HUES48 (cell line): ENCODE data around the gene TRIO.

ENCODE experiments used
- H3K27ac ChIP-seq: one replicate; pipeline ENCODE4 v1.7.0; 2013; ENCODE audit warnings: low read depth, low read length, inconsistent platforms
- H3K27me3 ChIP-seq: 2 replicates; pipeline ENCODE4 v1.6.1; 2013; ENCODE audit warnings: mild to moderate bottlenecking, low read length; ENCODE audit not compliant: control insufficient read depth, insufficient read depth
- H3K36me3 ChIP-seq: 2 replicates; pipeline ENCODE4 v1.6.1; 2013; ENCODE audit warnings: low read length; ENCODE audit not compliant: control insufficient read depth, insufficient read depth
- H3K4me1 ChIP-seq: 2 replicates; pipeline ENCODE4 v1.6.1; 2013; ENCODE audit warnings: mild to moderate bottlenecking, low read length; ENCODE audit not compliant: control insufficient read depth, insufficient read depth
- H3K4me3 ChIP-seq: 2 replicates; pipeline ENCODE4 v1.5.1; 2013; ENCODE audit warnings: mild to moderate bottlenecking, low read depth, low read length
- H3K9ac ChIP-seq: 2 replicates; pipeline ENCODE4 v1.6.1; 2013; ENCODE audit warnings: mild to moderate bottlenecking, low read depth, low read length, moderate library complexity
- H3K9me3 ChIP-seq: 2 replicates; pipeline ENCODE4 v1.6.1; 2013; ENCODE audit warnings: low read length; ENCODE audit not compliant: control insufficient read depth, insufficient read depth

Gene TRIO

GRCh38 chr5:14452685-14453454, 309.7 kb downstream of the TRIO start:
- H3K9me3 ChIP-seq, result peaks cover 6% of the 10 kb centered on the region; the same call in 1 of the 2 replicates
- peaks cover 24% of the 10 kb centered on the region for H3K4me1 ChIP-seq
- no peak overlapping the region for H3K9ac ChIP-seq
- H3K4me3 ChIP-seq, result no peak overlapping the region
- H3K27ac ChIP-seq, result peak overlapping the region; percentile 72
- peaks cover 19% of the 10 kb centered on the region for H3K36me3 ChIP-seq
- H3K27me3 ChIP-seq, result no peaks in the 10 kb centered on the region

GRCh38 chr5:14453481-14453880, 310.3 kb downstream of the TRIO start:
- H3K27me3 ChIP-seq, result no peaks in the 10 kb centered on the region
- H3K4me1 ChIP-seq, result peaks cover 22% of the 10 kb centered on the region
- H3K9ac ChIP-seq, result no peak overlapping the region
- no peak overlapping the region for H3K27ac ChIP-seq
- peaks cover 6% of the 10 kb centered on the region; the same call in 1 of the 2 replicates for H3K9me3 ChIP-seq
- H3K4me3 ChIP-seq, result no peak overlapping the region
- peaks cover 19% of the 10 kb centered on the region for H3K36me3 ChIP-seq

GRCh38 chr5:14455814-14456321, 312.7 kb downstream of the TRIO start:
- Histone ChIP-seq H3K9ac (no peak overlapping the region), H3K4me3 (no peak overlapping the region), H3K27ac (no peak overlapping the region), H3K4me1 (peaks cover 22% of the 10 kb centered on the region), H3K36me3 (peaks cover 28% of the 10 kb centered on the region), H3K27me3 (no peaks in the 10 kb centered on the region), H3K9me3 (peaks cover 6% of the 10 kb centered on the region; the same call in 1 of the 2 replicates)

DNA sequence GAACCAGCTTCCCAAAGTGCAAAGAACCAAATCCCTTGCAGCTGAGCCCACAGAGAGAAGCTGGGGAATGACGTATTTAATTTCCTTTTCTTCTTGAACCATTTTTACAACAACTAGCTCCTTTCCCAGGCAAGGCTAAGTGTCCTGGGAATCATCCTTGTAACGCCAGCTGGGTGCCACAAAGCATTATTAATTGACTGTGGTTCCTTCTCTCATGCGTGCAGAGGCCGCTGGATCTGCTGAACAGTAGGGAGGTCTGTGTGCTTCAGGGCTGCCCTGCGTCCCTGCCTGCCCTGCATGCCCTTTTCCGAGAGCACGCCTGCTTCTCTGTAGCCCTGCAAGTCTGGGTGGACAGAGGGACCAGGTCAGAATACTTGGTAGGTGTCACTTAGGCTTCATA, 314.3 kb downstream of the TRIO start:
- Histone ChIP-seq H3K9ac (no peak overlapping the region), H3K9me3 (peaks cover 6% of the 10 kb centered on the region; the same call in 1 of the 2 replicates), H3K27me3 (no peaks in the 10 kb centered on the region), H3K4me1 (peaks cover 6% of the 10 kb centered on the region), H3K27ac (no peak overlapping the region), H3K4me3 (no peak overlapping the region), H3K36me3 (peaks cover 36% of the 10 kb centered on the region)

DNA sequence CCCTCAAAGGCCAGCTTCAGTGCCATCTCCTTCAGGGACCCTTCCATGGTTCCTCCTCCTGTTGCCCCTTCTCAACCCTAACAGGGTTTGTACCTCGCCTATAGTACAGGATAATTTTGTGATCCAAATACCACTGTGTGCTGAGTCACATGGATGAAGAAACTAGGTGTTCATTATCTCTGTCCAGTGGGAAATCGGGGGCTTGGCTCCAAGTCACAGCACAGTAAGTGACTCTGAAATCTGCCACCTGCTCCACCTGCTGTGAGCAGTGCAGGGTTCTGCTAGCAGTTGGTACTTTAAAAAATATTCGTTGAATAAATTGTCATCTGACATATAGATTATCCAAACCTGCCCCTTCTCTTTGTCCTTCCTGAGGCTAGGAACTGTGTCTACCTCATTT, 315.3 kb downstream of the TRIO start:
- Histone ChIP-seq H3K9me3 (peaks cover 6% of the 10 kb centered on the region; the same call in 1 of the 2 replicates), H3K4me1 (no peaks in the 10 kb centered on the region), H3K36me3 (peaks cover 45% of the 10 kb centered on the region)

GRCh38 chr5:14460844-14461398, 317.8 kb downstream of the TRIO start:
- Histone ChIP-seq H3K9me3 (no peaks in the 10 kb centered on the region), H3K27ac (no peak overlapping the region), H3K36me3 (peaks cover 61% of the 10 kb centered on the region), H3K9ac (no peak overlapping the region), H3K4me1 (no peaks in the 10 kb centered on the region), H3K27me3 (no peaks in the 10 kb centered on the region), H3K4me3 (no peak overlapping the region)

More for the DNA sequence above, 315.3 kb downstream of the TRIO start:
- H3K4me3 ChIP-seq, result no peak overlapping the region
- no peak overlapping the region for H3K27ac ChIP-seq
- H3K27me3 ChIP-seq, result no peaks in the 10 kb centered on the region
- no peak overlapping the region for H3K9ac ChIP-seq

- Histone ChIP-seq H3K36me3 (peaks cover 77% of the 10 kb centered on the region), H3K4me3 (no peak overlapping the region), H3K27ac (no peak overlapping the region), H3K9me3 (no peaks in the 10 kb centered on the region), H3K9ac (no peak overlapping the region), H3K27me3 (no peaks in the 10 kb centered on the region), H3K4me1 (no peaks in the 10 kb centered on the region)
Observed at GRCh38 chr5:14462681-14463080, 319.5 kb downstream of the TRIO start.

GRCh38 chr5:14463629-14464028, 320.5 kb downstream of the TRIO start:
- Histone ChIP-seq H3K27me3 (no peaks in the 10 kb centered on the region), H3K9ac (no peak overlapping the region), H3K4me1 (no peaks in the 10 kb centered on the region), H3K27ac (no peak overlapping the region), H3K4me3 (no peak overlapping the region), H3K36me3 (peaks cover 84% of the 10 kb centered on the region), H3K9me3 (no peaks in the 10 kb centered on the region)

DNA sequence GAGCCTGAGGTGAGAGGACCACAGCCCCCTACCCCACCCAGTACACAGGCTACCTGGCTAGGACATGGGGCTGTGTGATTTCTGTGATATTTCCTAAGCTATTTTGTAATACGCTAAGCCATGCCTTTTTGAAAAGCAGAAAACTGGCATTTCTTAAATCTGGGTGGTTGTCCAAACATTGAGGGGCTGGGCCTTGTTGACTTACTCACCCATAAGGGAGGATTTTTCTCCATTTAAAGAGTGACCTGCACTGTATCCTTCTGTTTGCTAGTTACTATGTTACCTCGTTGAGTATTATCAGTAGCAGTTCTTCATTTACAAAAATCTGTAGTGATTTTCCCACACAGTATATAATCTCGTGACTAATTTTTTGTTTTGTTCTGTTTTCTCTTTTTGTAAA, 321.0 kb downstream of the TRIO start:
- Histone ChIP-seq H3K27me3 (no peaks in the 10 kb centered on the region), H3K4me1 (no peaks in the 10 kb centered on the region), H3K9ac (no peak overlapping the region), H3K4me3 (no peak overlapping the region), H3K27ac (no peak overlapping the region), H3K36me3 (peaks cover 82% of the 10 kb centered on the region), H3K9me3 (no peaks in the 10 kb centered on the region)

GRCh38 chr5:14464671-14465070, 321.5 kb downstream of the TRIO start:
- H3K27me3 ChIP-seq, result no peaks in the 10 kb centered on the region
- peaks cover 78% of the 10 kb centered on the region for H3K36me3 ChIP-seq
- H3K9ac ChIP-seq, result no peak overlapping the region
- H3K9me3 ChIP-seq, result no peaks in the 10 kb centered on the region
- H3K4me1 ChIP-seq, result no peaks in the 10 kb centered on the region
- no peak overlapping the region for H3K4me3 ChIP-seq
- no peak overlapping the region for H3K27ac ChIP-seq

DNA sequence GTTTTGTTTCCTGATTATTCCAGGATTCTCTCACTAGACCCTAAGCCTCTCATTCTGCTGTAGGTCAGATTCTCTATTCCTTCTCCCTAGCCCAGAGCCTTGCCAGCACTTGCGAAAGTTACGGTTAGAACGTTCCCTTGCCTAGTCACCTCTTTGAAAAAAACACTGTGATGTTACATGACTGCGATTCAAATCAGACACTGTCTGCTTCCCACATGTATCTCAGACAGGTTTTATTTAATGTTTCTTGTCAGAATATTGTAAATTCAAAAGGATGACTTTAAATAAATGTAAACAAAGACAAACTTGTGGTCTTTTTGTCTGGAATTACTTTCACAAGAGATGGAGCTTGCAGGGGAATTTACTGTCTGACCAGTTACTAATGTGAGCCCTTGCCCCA, 322.0 kb downstream of the TRIO start:
- Histone ChIP-seq H3K27me3 (no peaks in the 10 kb centered on the region), H3K36me3 (peaks cover 78% of the 10 kb centered on the region), H3K4me1 (no peaks in the 10 kb centered on the region), H3K9me3 (no peaks in the 10 kb centered on the region), H3K27ac (no peak overlapping the region), H3K9ac (no peak overlapping the region), H3K4me3 (no peak overlapping the region)
